ENCODE measurements around the gene NKX6-2. TPM values are rescaled to one million over a fixed set of nuclear protein-coding genes. Genes with fewer than 3 reads are reported as not detected.

The NKX6-2 gene
- total RNA-seq, 2 experiments from 2014 or later: not detected

DNA sequence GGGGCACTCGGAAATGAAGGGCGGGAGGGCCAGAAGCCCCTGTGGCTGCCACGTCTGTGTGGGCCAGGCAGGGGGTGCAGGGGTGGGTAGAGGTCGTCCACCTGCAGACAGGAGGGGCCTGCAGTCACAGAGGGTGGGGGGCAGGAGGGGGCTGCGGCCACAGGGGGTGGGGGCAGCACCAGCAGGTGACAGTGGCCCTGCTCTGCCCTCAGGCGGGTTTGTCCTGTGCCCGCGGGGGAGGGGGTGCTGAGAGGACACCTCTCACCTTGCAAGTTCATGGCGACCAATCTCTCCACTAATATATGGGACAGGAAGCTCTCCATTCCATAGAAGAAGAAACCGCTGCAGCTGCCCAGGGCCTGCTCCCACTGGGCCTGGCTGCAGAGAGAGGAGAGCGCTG is 26.6 kb upstream of the NKX6-2 start:
- ATAC-seq: no peak
- Mint-ChIP-seq H3K9me3 (no peaks in the 10 kb centered on the region), H3K4me1 (ENCODE audit: low read depth) (no peaks in the 10 kb centered on the region), H3K36me3 (ENCODE audit: low read depth) (no peaks in the 10 kb centered on the region), H3K27me3 (peaks cover 12% of the 10 kb centered on the region), H3K4me3 (no peak overlapping the region), H3K27ac (no peak overlapping the region)
- POLR2A ChIA-PET: no interaction called here
- TF ChIP-seq, protein P1, sequence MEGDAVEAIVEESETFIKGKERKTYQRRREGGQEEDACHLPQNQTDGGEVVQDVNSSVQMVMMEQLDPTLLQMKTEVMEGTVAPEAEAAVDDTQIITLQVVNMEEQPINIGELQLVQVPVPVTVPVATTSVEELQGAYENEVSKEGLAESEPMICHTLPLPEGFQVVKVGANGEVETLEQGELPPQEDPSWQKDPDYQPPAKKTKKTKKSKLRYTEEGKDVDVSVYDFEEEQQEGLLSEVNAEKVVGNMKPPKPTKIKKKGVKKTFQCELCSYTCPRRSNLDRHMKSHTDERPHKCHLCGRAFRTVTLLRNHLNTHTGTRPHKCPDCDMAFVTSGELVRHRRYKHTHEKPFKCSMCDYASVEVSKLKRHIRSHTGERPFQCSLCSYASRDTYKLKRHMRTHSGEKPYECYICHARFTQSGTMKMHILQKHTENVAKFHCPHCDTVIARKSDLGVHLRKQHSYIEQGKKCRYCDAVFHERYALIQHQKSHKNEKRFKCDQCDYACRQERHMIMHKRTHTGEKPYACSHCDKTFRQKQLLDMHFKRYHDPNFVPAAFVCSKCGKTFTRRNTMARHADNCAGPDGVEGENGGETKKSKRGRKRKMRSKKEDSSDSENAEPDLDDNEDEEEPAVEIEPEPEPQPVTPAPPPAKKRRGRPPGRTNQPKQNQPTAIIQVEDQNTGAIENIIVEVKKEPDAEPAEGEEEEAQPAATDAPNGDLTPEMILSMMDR (IDR thresholded peaks at IDR 0.05): no peak
- DNase-seq: no peak
- intact Hi-C loops (cut with micrococcal nuclease): no loop called here
- CTCF ChIA-PET: no interaction called here

GRCh38 chr10:132811891-132812481 is 26.0 kb upstream of the NKX6-2 start:
- CTCF ChIA-PET: no interaction called here
- no peak overlapping the region for H3K4me3 Mint-ChIP-seq
- TF ChIP-seq, protein P1 (IDR thresholded peaks at IDR 0.05): no peak
- H3K4me1 Mint-ChIP-seq (ENCODE audit: low read depth): no peaks in the 10 kb centered on the region
- intact Hi-C loops (cut with micrococcal nuclease): no loop called here
- ATAC-seq: no peak
- no peak for DNase-seq
- no peak overlapping the region for H3K27ac Mint-ChIP-seq
- no peaks in the 10 kb centered on the region for H3K9me3 Mint-ChIP-seq
- H3K27me3 Mint-ChIP-seq: peaks cover 7% of the 10 kb centered on the region
- no peaks in the 10 kb centered on the region for H3K36me3 Mint-ChIP-seq (ENCODE audit: low read depth)
- POLR2A ChIA-PET: no interaction called here

DNA sequence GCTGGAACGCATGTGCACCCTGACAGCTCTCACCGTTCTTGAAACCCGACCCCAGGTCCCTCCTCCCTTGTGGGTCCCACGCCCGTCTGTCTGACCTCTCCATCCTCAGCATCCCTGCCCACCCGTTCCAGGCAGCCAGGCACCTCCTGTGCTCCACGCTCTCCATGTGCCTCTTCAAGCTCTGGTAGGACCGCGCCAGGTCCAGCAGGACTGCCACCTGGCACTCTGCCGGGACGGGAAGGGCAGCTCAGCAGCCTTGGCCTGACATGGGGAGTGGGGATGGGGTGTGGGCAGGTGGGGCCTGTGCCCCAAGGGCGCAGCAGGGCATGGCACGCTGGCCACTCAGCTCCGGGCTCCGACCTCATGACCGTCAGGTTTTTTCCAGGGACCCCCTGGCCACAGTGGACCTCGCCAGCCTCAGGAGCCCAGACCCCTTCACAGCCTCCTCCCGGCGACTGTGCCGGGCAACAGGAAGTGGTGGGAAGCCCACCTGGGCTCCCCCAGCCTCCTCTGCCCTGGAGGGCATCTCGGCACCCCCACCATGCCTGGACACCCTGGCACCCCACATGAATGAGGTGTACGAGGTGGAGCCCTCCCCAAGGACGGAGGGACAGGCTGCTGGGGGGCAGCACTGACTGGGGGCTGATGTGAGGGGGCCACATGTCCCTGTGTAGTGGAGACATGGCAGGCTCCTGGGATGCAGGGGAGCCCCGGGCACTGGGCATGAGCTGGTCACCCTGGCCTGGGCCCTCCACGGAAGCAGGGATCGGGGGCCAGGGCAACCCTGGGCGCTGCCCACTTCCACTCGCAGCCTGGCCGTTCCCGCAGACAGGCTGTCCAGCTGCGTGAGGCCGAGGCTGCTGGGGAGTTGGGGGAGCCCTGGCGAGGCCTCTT is 25.1 kb upstream of the NKX6-2 start:
- ChIA-PET POLR2A (no interaction called here), CTCF (no interaction called here)
- Mint-ChIP-seq H3K9me3 (no peaks in the 10 kb centered on the region), H3K4me1 (ENCODE audit: low read depth) (no peaks in the 10 kb centered on the region), H3K36me3 (ENCODE audit: low read depth) (no peaks in the 10 kb centered on the region), H3K27ac (no peak overlapping the region), H3K27me3 (peaks cover 2% of the 10 kb centered on the region), H3K4me3 (no peak overlapping the region)
- DNase-seq: no peak
- TF ChIP-seq, protein P1 (IDR thresholded peaks at IDR 0.05): no peak
- intact Hi-C loops (cut with micrococcal nuclease): no loop called here
- ATAC-seq: no peak

DNA sequence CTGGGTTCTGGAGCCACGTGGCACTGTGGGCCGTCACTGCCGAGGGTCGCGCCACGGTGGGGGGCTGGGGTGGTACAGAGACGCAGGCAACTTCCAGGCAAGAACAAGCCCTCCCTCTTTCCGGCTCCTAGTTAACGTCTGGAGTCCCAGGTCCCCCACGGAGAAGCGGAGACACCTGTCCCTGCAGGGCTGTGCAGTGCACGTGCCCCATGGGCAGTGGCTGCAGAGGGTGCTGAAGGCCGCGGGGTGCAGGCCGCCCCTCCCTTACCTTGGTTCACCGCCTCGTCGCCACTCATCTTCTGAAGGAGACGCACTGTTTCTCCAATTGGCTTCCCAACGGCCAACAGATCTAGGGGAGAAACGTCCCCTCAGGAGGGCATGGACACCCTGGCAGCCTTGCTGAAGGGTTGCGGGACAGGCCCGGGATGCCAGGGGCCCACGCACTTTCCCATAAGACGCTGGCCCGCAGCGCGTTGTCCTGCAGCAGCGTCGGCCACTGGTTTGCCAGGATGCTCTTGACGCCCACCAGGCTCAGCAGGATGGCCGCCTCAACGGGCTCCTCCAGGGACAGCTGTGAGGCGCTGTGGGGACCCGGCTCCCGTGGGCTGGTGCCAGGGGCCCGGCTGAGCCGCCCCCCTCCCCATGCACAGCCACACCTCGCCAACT is 24.3 kb upstream of the NKX6-2 start:
- ChIA-PET CTCF (no interaction called here), POLR2A (no interaction called here)
- Mint-ChIP-seq H3K27ac (no peak overlapping the region), H3K4me1 (ENCODE audit: low read depth) (no peaks in the 10 kb centered on the region), H3K4me3 (no peak overlapping the region), H3K36me3 (ENCODE audit: low read depth) (no peaks in the 10 kb centered on the region), H3K9me3 (no peaks in the 10 kb centered on the region), H3K27me3 (no peaks in the 10 kb centered on the region)
- intact Hi-C loops (cut with micrococcal nuclease): no loop called here
- no peak for ATAC-seq
- TF ChIP-seq, protein P1 (IDR thresholded peaks at IDR 0.05): no peak
- no peak for DNase-seq

Data from activated CD8-positive, alpha-beta T cell treated with anti-CD3 and anti-CD28 coated beads for 36 hours (primary cell).